Measurements from ENCODE around the gene TNFSF8. TPM values are rescaled to one million over a fixed set of nuclear protein-coding genes. Genes with fewer than 3 reads are reported as not detected.

The TNFSF8 gene
- total and polyA plus RNA-seq, 7 donors = 0.07 to 1.6 (median 0.45) TPM

GRCh38 chr9:114864471-114864870, 65.9 kb downstream of the TNFSF8 start:
- intact Hi-C loops (cut with DNase I) = no loop called here
- H3K4me3 ChIP-seq = no peak overlapping the region
- DNase-seq (no peak), ATAC-seq (no peak)
- WGBS, 3 donors = 46 to 81% (median 49%) methylated on average over 1 of the region's 1 CpG
- H3K4me1 ChIP-seq = no peaks in the 10 kb centered on the region
- TF ChIP-seq, protein P1, sequence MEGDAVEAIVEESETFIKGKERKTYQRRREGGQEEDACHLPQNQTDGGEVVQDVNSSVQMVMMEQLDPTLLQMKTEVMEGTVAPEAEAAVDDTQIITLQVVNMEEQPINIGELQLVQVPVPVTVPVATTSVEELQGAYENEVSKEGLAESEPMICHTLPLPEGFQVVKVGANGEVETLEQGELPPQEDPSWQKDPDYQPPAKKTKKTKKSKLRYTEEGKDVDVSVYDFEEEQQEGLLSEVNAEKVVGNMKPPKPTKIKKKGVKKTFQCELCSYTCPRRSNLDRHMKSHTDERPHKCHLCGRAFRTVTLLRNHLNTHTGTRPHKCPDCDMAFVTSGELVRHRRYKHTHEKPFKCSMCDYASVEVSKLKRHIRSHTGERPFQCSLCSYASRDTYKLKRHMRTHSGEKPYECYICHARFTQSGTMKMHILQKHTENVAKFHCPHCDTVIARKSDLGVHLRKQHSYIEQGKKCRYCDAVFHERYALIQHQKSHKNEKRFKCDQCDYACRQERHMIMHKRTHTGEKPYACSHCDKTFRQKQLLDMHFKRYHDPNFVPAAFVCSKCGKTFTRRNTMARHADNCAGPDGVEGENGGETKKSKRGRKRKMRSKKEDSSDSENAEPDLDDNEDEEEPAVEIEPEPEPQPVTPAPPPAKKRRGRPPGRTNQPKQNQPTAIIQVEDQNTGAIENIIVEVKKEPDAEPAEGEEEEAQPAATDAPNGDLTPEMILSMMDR (IDR thresholded peaks at IDR 0.05) = no peak
- peaks cover 4% of the 10 kb centered on the region for H3K9me3 ChIP-seq
- H3K36me3 ChIP-seq (ENCODE audit: insufficient read depth in 1 of 2, low read depth in 1 of 2) = no peaks in the 10 kb centered on the region
- H3K27me3 ChIP-seq (ENCODE audit: insufficient read depth in 3 of 3, low read length in 2 of 3) = no peaks in the 10 kb centered on the region
- H3K27ac ChIP-seq = no peak overlapping the region

GRCh38 chr9:114861922-114862605, 68.3 kb downstream of the TNFSF8 start:
- H3K4me1 ChIP-seq = no peaks in the 10 kb centered on the region
- TF ChIP-seq, protein P1 (IDR thresholded peaks at IDR 0.05) = no peak
- no peak overlapping the region for H3K4me3 ChIP-seq
- no peaks in the 10 kb centered on the region for H3K9me3 ChIP-seq
- intact Hi-C loops (cut with DNase I) = no loop called here
- 83 to 90% (median 88%) methylated on average over 11 of the region's 11 CpGs for WGBS, 3 donors
- peaks cover 0 to 8% (median 0%) of the 10 kb centered on the region in 3 donors for H3K27me3 ChIP-seq (ENCODE audit: insufficient read depth in 3 of 3, low read length in 2 of 3)
- H3K27ac ChIP-seq = no peak overlapping the region
- no peak for DNase-seq
- no peak for ATAC-seq
- no peaks in the 10 kb centered on the region for H3K36me3 ChIP-seq (ENCODE audit: insufficient read depth in 1 of 2, low read depth in 1 of 2)

- TF ChIP-seq, protein P1 (IDR thresholded peaks at IDR 0.05) = no peak
- no peaks in the 10 kb centered on the region for H3K4me1 ChIP-seq
- H3K36me3 ChIP-seq (ENCODE audit: insufficient read depth in 1 of 2, low read depth in 1 of 2) = no peaks in the 10 kb centered on the region
- no peak overlapping the region for H3K4me3 ChIP-seq
- whole genome bisulfite sequencing, 3 donors = 74 to 83% (median 83%) methylated on average over 5 of the region's 5 CpGs
- H3K9me3 ChIP-seq = no peaks in the 10 kb centered on the region
- H3K27ac ChIP-seq = no peak overlapping the region
- peaks cover 0 to 8% (median 0%) of the 10 kb centered on the region in 3 donors for H3K27me3 ChIP-seq (ENCODE audit: insufficient read depth in 3 of 3, low read length in 2 of 3)
- ATAC-seq (no peak), DNase-seq (no peak)
- intact Hi-C loops (cut with DNase I) = no loop called here
Observed at GRCh38 chr9:114861273-114861672, 69.1 kb downstream of the TNFSF8 start.

- Histone ChIP-seq H3K27ac (no peak overlapping the region), H3K4me1 (no peaks in the 10 kb centered on the region), H3K4me3 (no peak overlapping the region), H3K36me3 (ENCODE audit: insufficient read depth in 1 of 2, low read depth in 1 of 2) (no peaks in the 10 kb centered on the region), H3K9me3 (no peaks in the 10 kb centered on the region), H3K27me3 (ENCODE audit: insufficient read depth in 3 of 3, low read length in 2 of 3) (peaks cover 0 to 8% (median 0%) of the 10 kb centered on the region in 3 donors)
- TF ChIP-seq, protein P1 (IDR thresholded peaks at IDR 0.05) = no peak
- DNase-seq (no peak), ATAC-seq (no peak)
- intact Hi-C loops (cut with DNase I) = no loop called here
- 69 to 79% (median 71%) methylated on average over 2 of the region's 2 CpGs for WGBS, 3 donors
Observed at GRCh38 chr9:114860187-114860586, 70.2 kb downstream of the TNFSF8 start.

DNA sequence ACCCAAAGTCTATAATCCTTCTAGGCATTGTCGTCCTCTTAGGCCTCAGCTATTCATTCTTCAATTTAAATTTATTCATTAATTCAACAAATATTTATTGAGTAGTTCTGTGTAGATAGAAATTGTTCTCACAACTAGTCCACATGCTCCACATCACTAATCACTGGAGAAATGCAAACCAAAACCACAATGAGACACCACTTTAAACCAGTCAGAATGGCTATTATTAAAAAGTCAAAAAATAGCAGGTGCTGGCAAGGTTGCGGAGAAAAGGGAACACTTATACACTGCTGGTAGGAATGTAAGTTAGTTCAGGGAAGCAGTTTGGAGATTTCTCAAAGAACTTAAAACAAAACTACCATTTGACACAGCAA, 73.5 kb downstream of the TNFSF8 start:
- no peak for ATAC-seq
- Histone ChIP-seq H3K4me1 (no peaks in the 10 kb centered on the region), H3K9me3 (no peaks in the 10 kb centered on the region), H3K27ac (no peak overlapping the region), H3K36me3 (ENCODE audit: insufficient read depth in 1 of 2, low read depth in 1 of 2) (no peaks in the 10 kb centered on the region), H3K4me3 (no peak overlapping the region), H3K27me3 (ENCODE audit: insufficient read depth in 3 of 3, low read length in 2 of 3) (peaks cover 0 to 8% (median 0%) of the 10 kb centered on the region in 3 donors)
- DNase-seq = no peak
- 82 to 96% (median 84%) methylated on average over 2 of the region's 2 CpGs for WGBS, 3 donors
- intact Hi-C loops (cut with DNase I) = no loop called here
- TF ChIP-seq, protein P1 (IDR thresholded peaks at IDR 0.05) = no peak

All from psoas muscle (tissue), 8 donors.